Fibroblast of lung (primary cell): ENCODE measurements around the gene NSUN3.

ENCODE experiments used
- CTCF ChIP-seq, 2 donors: IDR thresholded peaks in 1 of 2; conservative IDR thresholded peaks in 1 of 2; 1 replicate in 1 of 2; 2 replicates in 1 of 2; pipeline ENCODE4 v1.5.1; 2011 to 2012; ENCODE audit warnings: low read length in 2 of 2, control low read depth in 1 of 2, inconsistent platforms in 1 of 2, low read depth in 1 of 2, mild to moderate bottlenecking in 1 of 2
- EZH2 ChIP-seq: IDR thresholded peaks from 2 replicates; pipeline ENCODE4 v1.5.1; 2012; ENCODE audit warnings: low read length, control low read depth, mild to moderate bottlenecking; ENCODE audit errors: missing control alignments

- TF ChIP-seq CTCF (conservative IDR thresholded peaks at IDR 0.05 in 1 of 2, IDR thresholded peaks at IDR 0.05 in 1 of 2; ENCODE audit: low read depth in 1 of 2, low read length in 2 of 2) (no peak), EZH2 (no peak)
Observed at GRCh38 chr3:94106268-94106667, 43.4 kb downstream of the NSUN3 start.
